ENCODE data around the gene LHCGR.

Gene LHCGR

GRCh38 chr2:48693066-48693465 lies 62.5 kb downstream of the LHCGR start:
- Histone ChIP-seq H3K4me3 (ENCODE audit: low read length in 2 of 2) (no peak overlapping the region), H3K9me3 (ENCODE audit: control insufficient read depth in 2 of 2, low read length in 2 of 2) (no peaks in the 10 kb centered on the region), H3K27ac (ENCODE audit: low read length) (peak overlapping the region; percentile 25), H3K27me3 (ENCODE audit: control insufficient read depth in 1 of 2, insufficient read depth in 2 of 2, low read length in 2 of 2) (no peaks in the 10 kb centered on the region), H3K9ac (ENCODE audit: low read length in 2 of 2) (no peak overlapping the region), H3K36me3 (ENCODE audit: control insufficient read depth in 2 of 2, insufficient read depth in 2 of 2, low read length in 2 of 2) (no peaks in the 10 kb centered on the region), H3K4me1 (ENCODE audit: control insufficient read depth, insufficient read depth, low read length) (peaks cover 9% of the 10 kb centered on the region)

DNA sequence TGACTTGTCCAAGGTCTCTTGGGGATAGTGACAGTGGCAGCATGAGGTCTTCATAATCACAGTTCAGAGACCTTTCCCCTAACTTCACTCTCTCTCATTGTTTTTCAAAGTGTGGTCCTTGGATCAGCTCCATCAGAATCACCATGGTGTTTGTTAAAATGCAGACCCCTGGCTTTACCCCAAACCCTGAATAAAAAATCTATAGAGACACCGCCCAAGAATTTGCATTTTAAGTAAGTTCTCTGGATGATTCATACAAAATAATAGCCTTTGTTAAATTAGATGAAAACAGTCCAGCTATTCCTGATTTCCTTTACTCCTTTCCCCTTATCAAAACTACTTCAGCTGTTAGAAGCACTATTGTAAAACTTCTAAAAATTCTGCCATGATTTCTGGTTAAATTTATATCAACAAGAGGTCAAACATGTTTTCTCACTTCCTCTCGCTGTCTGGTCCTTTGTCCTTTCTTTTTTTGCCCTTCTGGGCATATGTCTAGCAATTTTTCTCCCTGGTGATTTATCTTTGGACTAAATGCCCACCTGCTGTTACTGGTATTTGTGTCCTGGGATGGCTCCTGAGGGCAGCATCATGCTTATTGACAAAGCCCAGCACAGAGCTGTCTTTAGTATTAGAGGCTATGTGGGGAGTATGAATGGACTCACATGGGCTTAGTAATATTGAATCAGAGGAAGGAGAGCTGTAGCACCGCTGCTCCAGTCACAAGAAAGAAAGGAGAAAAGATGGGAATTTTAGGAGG lies 63.4 kb downstream of the LHCGR start:
- Histone ChIP-seq H3K4me3 (ENCODE audit: low read length in 2 of 2) (no peak overlapping the region), H3K27me3 (ENCODE audit: control insufficient read depth in 1 of 2, insufficient read depth in 2 of 2, low read length in 2 of 2) (no peaks in the 10 kb centered on the region), H3K9ac (ENCODE audit: low read length in 2 of 2) (no peak overlapping the region), H3K27ac (ENCODE audit: low read length) (no peak overlapping the region), H3K36me3 (ENCODE audit: control insufficient read depth in 2 of 2, insufficient read depth in 2 of 2, low read length in 2 of 2) (no peaks in the 10 kb centered on the region), H3K4me1 (ENCODE audit: control insufficient read depth, insufficient read depth, low read length) (peaks cover 9% of the 10 kb centered on the region), H3K9me3 (ENCODE audit: control insufficient read depth in 2 of 2, low read length in 2 of 2) (no peaks in the 10 kb centered on the region)

DNA sequence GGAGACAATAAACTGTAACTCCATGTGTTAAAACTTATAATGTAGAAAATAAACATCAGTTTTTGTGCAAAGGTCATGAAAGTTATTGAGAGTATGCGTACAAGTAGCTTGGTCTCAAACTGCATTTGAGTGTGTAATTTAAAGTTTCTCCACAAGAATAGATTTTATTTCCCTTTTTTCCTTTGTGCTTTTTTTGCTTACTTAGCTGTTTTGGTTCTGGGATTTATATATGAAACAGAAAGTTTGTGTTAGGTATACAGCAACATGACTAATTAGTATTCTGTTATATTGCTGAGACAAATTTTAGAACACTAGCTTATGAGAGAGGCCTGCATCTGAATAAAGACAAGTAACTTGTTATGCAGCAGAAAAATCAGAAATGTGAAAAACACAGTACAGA lies 70.4 kb downstream of the LHCGR start:
- peaks cover 0 to 2% of the 10 kb centered on the region in 2 donors for H3K36me3 ChIP-seq (ENCODE audit: control insufficient read depth in 2 of 2, insufficient read depth in 2 of 2, low read length in 2 of 2)
- no peak overlapping the region for H3K4me3 ChIP-seq (ENCODE audit: low read length in 2 of 2)
- H3K9me3 ChIP-seq (ENCODE audit: control insufficient read depth in 2 of 2, low read length in 2 of 2): no peaks in the 10 kb centered on the region
- no peak overlapping the region for H3K9ac ChIP-seq (ENCODE audit: low read length in 2 of 2)
- H3K27ac ChIP-seq (ENCODE audit: low read length): no peak overlapping the region
- H3K4me1 ChIP-seq (ENCODE audit: control insufficient read depth, insufficient read depth, low read length): no peaks in the 10 kb centered on the region
- H3K27me3 ChIP-seq (ENCODE audit: control insufficient read depth in 1 of 2, insufficient read depth in 2 of 2, low read length in 2 of 2): no peaks in the 10 kb centered on the region

GRCh38 chr2:48677450-48677849 lies 78.1 kb downstream of the LHCGR start:
- no peak overlapping the region for H3K27ac ChIP-seq (ENCODE audit: low read length)
- H3K9me3 ChIP-seq (ENCODE audit: control insufficient read depth in 2 of 2, low read length in 2 of 2): no peaks in the 10 kb centered on the region
- H3K9ac ChIP-seq (ENCODE audit: low read length in 2 of 2): no peak overlapping the region
- H3K4me3 ChIP-seq (ENCODE audit: low read length in 2 of 2): no peak overlapping the region
- no peaks in the 10 kb centered on the region for H3K27me3 ChIP-seq (ENCODE audit: control insufficient read depth in 1 of 2, insufficient read depth in 2 of 2, low read length in 2 of 2)
- no peaks in the 10 kb centered on the region for H3K4me1 ChIP-seq (ENCODE audit: control insufficient read depth, insufficient read depth, low read length)
- H3K36me3 ChIP-seq (ENCODE audit: control insufficient read depth in 2 of 2, insufficient read depth in 2 of 2, low read length in 2 of 2): peaks cover 2 to 3% of the 10 kb centered on the region in 2 donors

DNA sequence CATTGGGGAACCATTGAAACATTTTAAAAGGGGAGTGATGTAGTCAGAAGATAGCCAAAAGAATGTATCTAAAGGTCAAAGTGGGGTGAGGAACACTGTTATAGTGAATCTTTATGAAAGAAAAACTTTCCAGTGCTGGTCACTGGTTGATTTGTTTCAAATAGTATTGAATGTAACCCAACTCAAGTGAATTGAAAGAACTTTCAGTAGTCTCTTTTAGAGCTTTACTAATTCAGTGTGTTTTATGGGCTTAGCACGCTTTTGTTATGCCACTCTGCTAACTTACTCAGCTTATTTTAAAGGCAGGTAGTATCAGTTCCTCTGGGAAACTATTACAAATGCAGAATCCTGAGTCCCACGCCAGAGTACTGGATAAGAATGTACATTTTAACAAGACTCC lies 80.6 kb downstream of the LHCGR start:
- H3K27ac ChIP-seq (ENCODE audit: low read length): no peak overlapping the region
- no peaks in the 10 kb centered on the region for H3K4me1 ChIP-seq (ENCODE audit: control insufficient read depth, insufficient read depth, low read length)
- H3K36me3 ChIP-seq (ENCODE audit: control insufficient read depth in 2 of 2, insufficient read depth in 2 of 2, low read length in 2 of 2): peaks cover 0 to 7% of the 10 kb centered on the region in 2 donors
- H3K27me3 ChIP-seq (ENCODE audit: control insufficient read depth in 1 of 2, insufficient read depth in 2 of 2, low read length in 2 of 2): no peaks in the 10 kb centered on the region
- H3K4me3 ChIP-seq (ENCODE audit: low read length in 2 of 2): no peak overlapping the region
- no peak overlapping the region for H3K9ac ChIP-seq (ENCODE audit: low read length in 2 of 2)
- no peaks in the 10 kb centered on the region for H3K9me3 ChIP-seq (ENCODE audit: control insufficient read depth in 2 of 2, low read length in 2 of 2)

DNA sequence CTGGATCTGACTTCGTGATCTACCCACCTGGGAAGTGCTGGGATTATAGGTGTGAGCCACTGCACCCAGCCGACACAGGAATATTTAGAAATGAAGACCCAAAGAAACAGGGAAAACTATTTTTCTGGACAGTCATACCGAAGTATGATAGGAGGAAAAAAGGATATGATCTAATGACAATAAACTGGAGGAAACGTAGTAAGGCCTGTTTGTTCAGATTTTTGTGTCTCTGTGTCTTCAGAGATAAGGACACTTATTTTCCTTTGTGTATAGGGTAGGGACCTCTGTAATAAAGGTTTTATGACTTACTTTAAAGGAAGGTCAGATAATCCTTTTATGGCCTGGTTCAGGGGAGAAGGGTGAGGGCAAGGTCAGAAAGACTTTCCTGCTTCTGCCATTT lies 81.9 kb downstream of the LHCGR start:
- Histone ChIP-seq H3K4me3 (ENCODE audit: low read length in 2 of 2) (no peak overlapping the region), H3K36me3 (ENCODE audit: control insufficient read depth in 2 of 2, insufficient read depth in 2 of 2, low read length in 2 of 2) (peaks cover 0 to 4% of the 10 kb centered on the region in 2 donors)

DNA sequence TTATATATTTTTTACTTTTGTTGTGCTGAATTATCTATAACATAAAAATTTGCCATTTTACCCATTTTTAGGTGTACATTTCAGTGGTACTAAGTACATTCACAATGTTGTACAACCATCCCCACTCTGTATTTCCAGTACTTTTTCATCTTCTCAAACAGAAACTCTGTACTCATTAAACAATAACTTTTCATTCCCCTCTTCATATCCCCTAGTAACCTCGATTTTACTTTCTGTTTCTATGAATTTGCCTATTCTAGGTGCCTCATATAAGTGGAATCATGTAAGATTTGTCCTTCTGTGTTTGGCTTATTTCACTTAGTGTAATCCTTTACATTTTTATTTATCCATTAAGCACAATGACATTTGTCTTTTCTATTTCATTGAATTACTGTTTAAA lies 86.5 kb downstream of the LHCGR start:
- H3K9ac ChIP-seq (ENCODE audit: low read length in 2 of 2): no peak overlapping the region
- H3K36me3 ChIP-seq (ENCODE audit: control insufficient read depth in 2 of 2, insufficient read depth in 2 of 2, low read length in 2 of 2): peaks cover 0 to 6% of the 10 kb centered on the region in 2 donors
- H3K9me3 ChIP-seq (ENCODE audit: control insufficient read depth in 2 of 2, low read length in 2 of 2): no peaks in the 10 kb centered on the region
- no peak overlapping the region for H3K27ac ChIP-seq (ENCODE audit: low read length)
- no peaks in the 10 kb centered on the region for H3K27me3 ChIP-seq (ENCODE audit: control insufficient read depth in 1 of 2, insufficient read depth in 2 of 2, low read length in 2 of 2)
- H3K4me1 ChIP-seq (ENCODE audit: control insufficient read depth, insufficient read depth, low read length): no peaks in the 10 kb centered on the region
- H3K4me3 ChIP-seq (ENCODE audit: low read length in 2 of 2): no peak overlapping the region

More for the DNA sequence above, 81.9 kb downstream of the LHCGR start:
- no peaks in the 10 kb centered on the region for H3K4me1 ChIP-seq (ENCODE audit: control insufficient read depth, insufficient read depth, low read length)
- no peak overlapping the region for H3K9ac ChIP-seq (ENCODE audit: low read length in 2 of 2)
- H3K9me3 ChIP-seq (ENCODE audit: control insufficient read depth in 2 of 2, low read length in 2 of 2): no peaks in the 10 kb centered on the region
- H3K27me3 ChIP-seq (ENCODE audit: control insufficient read depth in 1 of 2, insufficient read depth in 2 of 2, low read length in 2 of 2): no peaks in the 10 kb centered on the region
- H3K27ac ChIP-seq (ENCODE audit: low read length): no peak overlapping the region

GRCh38 chr2:48651158-48651790 lies 104.2 kb downstream of the LHCGR start:
- H3K36me3 ChIP-seq (ENCODE audit: control insufficient read depth in 2 of 2, insufficient read depth in 2 of 2, low read length in 2 of 2): peaks cover 0 to 4% of the 10 kb centered on the region in 2 donors
- no peaks in the 10 kb centered on the region for H3K9me3 ChIP-seq (ENCODE audit: control insufficient read depth in 2 of 2, low read length in 2 of 2)
- no peaks in the 10 kb centered on the region for H3K27me3 ChIP-seq (ENCODE audit: control insufficient read depth in 1 of 2, insufficient read depth in 2 of 2, low read length in 2 of 2)
- H3K9ac ChIP-seq (ENCODE audit: low read length in 2 of 2): no peak overlapping the region
- no peak overlapping the region for H3K27ac ChIP-seq (ENCODE audit: low read length)
- H3K4me1 ChIP-seq (ENCODE audit: control insufficient read depth, insufficient read depth, low read length): no peaks in the 10 kb centered on the region
- no peak overlapping the region for H3K4me3 ChIP-seq (ENCODE audit: low read length in 2 of 2)

GRCh38 chr2:48638261-48638660 lies 117.3 kb downstream of the LHCGR start:
- Histone ChIP-seq H3K27ac (ENCODE audit: low read length) (no peak overlapping the region), H3K36me3 (ENCODE audit: control insufficient read depth in 2 of 2, insufficient read depth in 2 of 2, low read length in 2 of 2) (peaks cover 0 to 3% of the 10 kb centered on the region in 2 donors), H3K4me3 (ENCODE audit: low read length in 2 of 2) (no peak overlapping the region), H3K4me1 (ENCODE audit: control insufficient read depth, insufficient read depth, low read length) (no peaks in the 10 kb centered on the region), H3K9me3 (ENCODE audit: control insufficient read depth in 2 of 2, low read length in 2 of 2) (no peaks in the 10 kb centered on the region), H3K9ac (ENCODE audit: low read length in 2 of 2) (no peak overlapping the region), H3K27me3 (ENCODE audit: control insufficient read depth in 1 of 2, insufficient read depth in 2 of 2, low read length in 2 of 2) (no peaks in the 10 kb centered on the region)
